CD8-positive, alpha-beta memory T cell (primary cell): ENCODE measurements around the gene CYTIP. TPM values are rescaled to one million over a fixed set of nuclear protein-coding genes. Genes with fewer than 3 reads are reported as not detected.
"Not testable (repeated sequence)": the region's sequence is repeated elsewhere in the genome, so short reads cannot be mapped to it uniquely, and the experiment has no call there.

ENCODE experiments used
- CTCF ChIA-PET: fragments of 350-600 bp; sonication (Branson Sonifier 250); formaldehyde crosslinking; loops from one replicate; lab custom pipeline; 2021; ENCODE audit warnings: antibody characterized with exemption; lab: Charles Lee
- POLR2A ChIA-PET: fragments of 350-600 bp; sonication (Branson Sonifier 250); formaldehyde crosslinking; loops from one replicate; lab custom pipeline; 2021; ENCODE audit warnings: antibody characterized with exemption; lab: Charles Lee
- DNase-seq, 5 donors: peaks; one replicate each; pipeline versions ENCODE4 v3.0.0 to v3.0.0-alpha.2; 2020 to 2022; ENCODE audit warnings: mixed read lengths in 1 of 5
- H3K27ac ChIP-seq: one replicate; pipeline ENCODE4 v1.7.0; 2013; ENCODE audit warnings: low read depth, mild to moderate bottlenecking, low read length, moderate library complexity
- H3K27me3 ChIP-seq: 2 replicates; pipeline ENCODE4 v1.7.0; 2013; ENCODE audit warnings: low read length, mild to moderate bottlenecking; ENCODE audit not compliant: insufficient read depth, poor library complexity, severe bottlenecking
- H3K36me3 ChIP-seq: 2 replicates; pipeline ENCODE4 v1.7.0; 2013; ENCODE audit warnings: mild to moderate bottlenecking, low read length, moderate library complexity; ENCODE audit not compliant: insufficient read depth
- H3K4me1 ChIP-seq: 2 replicates; pipeline ENCODE4 v1.7.0; 2013; ENCODE audit warnings: mild to moderate bottlenecking, low read length, moderate library complexity; ENCODE audit not compliant: insufficient read depth
- H3K4me3 ChIP-seq: 2 replicates; pipeline ENCODE4 v1.7.0; 2013; ENCODE audit warnings: mild to moderate bottlenecking, low read length
- H3K9me3 ChIP-seq: 2 replicates; pipeline ENCODE4 v1.7.0; 2013; ENCODE audit warnings: mild to moderate bottlenecking, low read length
- H3K27ac Mint-ChIP-seq, 8 donors: one replicate each; pipeline ENCODE4 v1.8.0; 2020 to 2021; ENCODE audit warnings: mixed read lengths in 8 of 8, mild to moderate bottlenecking in 6 of 8, inconsistent platforms in 3 of 8, moderate library complexity in 3 of 8
- H3K27me3 Mint-ChIP-seq, 2 donors: one replicate each; pipeline ENCODE4 v1.8.0; 2020 to 2021; ENCODE audit warnings: mixed read lengths in 2 of 2, mild to moderate bottlenecking in 1 of 2, moderate library complexity in 1 of 2
- H3K36me3 Mint-ChIP-seq, 3 donors: one replicate each; pipeline ENCODE4 v1.8.0; 2020 to 2021; ENCODE audit warnings: mixed read lengths in 3 of 3, inconsistent platforms in 1 of 3, mild to moderate bottlenecking in 1 of 3
- H3K4me1 Mint-ChIP-seq, 3 donors: one replicate each; pipeline ENCODE4 v1.8.0; 2020 to 2021; ENCODE audit warnings: mixed read lengths in 3 of 3, inconsistent platforms in 1 of 3, mild to moderate bottlenecking in 1 of 3
- H3K4me3 Mint-ChIP-seq, 7 donors: one replicate each; pipeline ENCODE4 v1.8.0; 2020 to 2021; ENCODE audit warnings: mixed read lengths in 7 of 7, mild to moderate bottlenecking in 6 of 7, moderate library complexity in 4 of 7, inconsistent platforms in 2 of 7
- H3K9me3 Mint-ChIP-seq, 5 donors: one replicate each; pipeline ENCODE4 v1.8.0; 2020 to 2022; ENCODE audit warnings: mixed read lengths in 5 of 5, mild to moderate bottlenecking in 3 of 5, moderate library complexity in 2 of 5, inconsistent platforms in 1 of 5
- polyA plus RNA-seq: library from polyadenylated mRNA; unstranded; fragments of 300-500 nt; fragmentation: Illumina TruSeq; gene quantifications from one replicate; pipeline ENCODE4 v1.2.3, GENCODE V29; 2021
- total RNA-seq, 2 experiments: library from RNA; stranded (reverse); gene quantifications; one replicate each; pipeline ENCODE4 v1.2.3, GENCODE V29; 2021

CYTIP gene
- total and polyA plus RNA-seq, 3 experiments from 2014 or later: 144 to 202 (median 195) TPM

DNA sequence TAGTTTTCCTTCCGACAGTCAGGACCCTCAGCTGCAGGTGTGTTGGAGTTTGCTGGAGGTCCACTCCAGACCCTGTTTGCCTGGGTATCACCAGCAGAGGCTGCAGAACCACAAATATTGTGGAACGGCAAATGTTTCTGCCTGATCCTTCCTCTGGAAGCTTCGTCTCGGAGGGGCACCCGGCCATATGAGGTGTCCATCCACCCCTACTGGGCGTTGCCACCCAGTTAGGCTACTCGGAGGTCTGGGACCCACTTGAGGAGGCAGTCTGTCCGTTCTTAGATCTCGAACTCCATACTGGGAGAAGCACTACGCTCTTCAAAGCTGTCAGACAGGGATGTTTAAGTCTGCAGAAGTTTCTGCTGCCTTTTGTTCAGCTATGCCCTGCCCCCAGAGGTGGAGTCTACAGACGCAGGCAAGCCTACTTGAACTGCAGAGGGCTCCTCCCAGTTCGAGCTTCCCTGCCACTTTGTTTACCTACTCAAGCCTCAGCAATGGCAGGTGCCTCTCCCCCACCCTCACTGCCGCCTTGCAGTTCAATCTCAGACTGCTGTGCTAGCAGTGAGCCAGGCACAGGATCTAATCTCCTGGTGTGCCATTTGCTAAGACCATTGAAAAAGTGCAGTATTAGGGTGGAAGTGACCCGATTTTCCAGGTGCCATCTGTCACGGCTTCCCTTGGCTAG lies 40.9 kb downstream of the CYTIP start:
- Mint-ChIP-seq H3K4me1 (peaks cover 57 to 69% (median 64%) of the 10 kb centered on the region in 3 donors), H3K36me3 (peaks cover 17 to 66% (median 61%) of the 10 kb centered on the region in 3 donors), H3K4me3 (peak overlapping the region in 4 of 7 donors; percentile 23 to 74 (median 26)), H3K27ac (peak overlapping the region; percentile 94 to 99 (median 98)), H3K9me3 (peaks cover 9 to 39% (median 27%) of the 10 kb centered on the region in 5 donors)
- POLR2A ChIA-PET: interaction anchor here (0.6 to 1.8 kb wide), 9 partner anchors 10 to 1069 kb away, joined by 3 to 18 read pairs (median 4); partner anchors contain the start of genes ACVR1 and CYTIP
- H3K27ac ChIP-seq, H3K9me3 ChIP-seq, H3K27me3 ChIP-seq, H3K36me3 ChIP-seq, H3K27me3 Mint-ChIP-seq, DNase-seq: not testable (repeated sequence)
- CTCF ChIA-PET: interaction anchor here (0.9 to 3.0 kb wide), 7 partner anchors 16 to 76 kb away, joined by 3 to 30 read pairs (median 8); no protein-coding TSS in a partner anchor
- Histone ChIP-seq H3K4me3 (peak overlapping the region; percentile 36), H3K4me1 (peaks cover 37% of the 10 kb centered on the region)

DNA sequence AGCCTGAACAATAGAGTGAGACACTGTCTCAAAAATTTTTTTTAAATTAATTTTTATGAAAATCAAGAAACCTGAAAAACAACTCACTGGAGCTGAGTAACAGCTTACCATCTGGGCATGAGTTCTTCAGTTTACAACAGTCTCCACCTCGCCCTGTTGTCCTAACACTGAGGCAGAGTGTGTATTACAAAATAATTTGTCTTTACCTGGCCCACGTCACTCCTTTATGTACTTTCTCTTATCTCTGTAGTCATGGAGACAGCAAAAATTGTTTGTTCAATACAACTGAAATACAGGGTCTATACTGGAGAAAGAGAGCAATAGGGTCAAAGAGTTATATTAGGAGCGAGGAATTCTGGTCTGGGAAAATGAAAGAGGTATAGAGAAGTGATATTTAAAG lies 48.1 kb downstream of the CYTIP start:
- Histone ChIP-seq H3K27me3 (no peaks in the 10 kb centered on the region), H3K27ac (no peak overlapping the region), H3K4me3 (no peak overlapping the region), H3K9me3 (no peaks in the 10 kb centered on the region), H3K36me3 (no peaks in the 10 kb centered on the region), H3K4me1 (no peaks in the 10 kb centered on the region)
- ChIA-PET POLR2A (no interaction called here), CTCF (no interaction called here)
- H3K36me3 Mint-ChIP-seq: peaks cover 14 to 47% (median 34%) of the 10 kb centered on the region in 3 donors
- H3K27me3 Mint-ChIP-seq: no peaks in the 10 kb centered on the region
- no peak for DNase-seq
- H3K4me1 Mint-ChIP-seq: peaks cover 11 to 27% (median 21%) of the 10 kb centered on the region in 3 donors
- no peak overlapping the region for H3K27ac Mint-ChIP-seq
- peaks cover 12 to 41% (median 22%) of the 10 kb centered on the region in 5 donors for H3K9me3 Mint-ChIP-seq
- no peak overlapping the region for H3K4me3 Mint-ChIP-seq

DNA sequence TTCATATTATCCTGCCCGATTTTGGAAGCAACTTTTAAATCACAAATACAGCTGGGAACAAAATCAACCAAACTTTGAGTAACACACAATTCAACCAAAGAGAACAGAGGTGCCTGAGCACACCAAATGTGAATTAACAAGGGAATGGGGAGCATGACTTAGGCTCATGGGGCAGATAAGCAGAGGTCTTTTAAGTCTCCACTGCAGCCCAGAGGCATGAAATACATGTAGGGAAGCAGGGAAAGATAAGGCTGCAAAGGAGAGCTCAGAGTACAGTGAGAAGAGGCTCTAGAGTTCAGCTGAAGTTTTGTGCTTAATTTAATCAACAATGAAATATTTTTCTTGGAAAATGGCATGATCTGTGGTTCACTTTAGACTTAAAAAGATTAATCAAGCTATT lies 49.0 kb downstream of the CYTIP start:
- H3K27me3 Mint-ChIP-seq: no peaks in the 10 kb centered on the region
- H3K27ac Mint-ChIP-seq: no peak overlapping the region
- H3K4me3 ChIP-seq: no peak overlapping the region
- H3K27me3 ChIP-seq: no peaks in the 10 kb centered on the region
- H3K4me1 ChIP-seq: no peaks in the 10 kb centered on the region
- CTCF ChIA-PET: interaction anchor here (0.9 kb wide), 1 partner anchor 10 kb away, joined by 5 read pairs; no protein-coding TSS in a partner anchor
- no peaks in the 10 kb centered on the region for H3K36me3 ChIP-seq
- no peak overlapping the region for H3K4me3 Mint-ChIP-seq
- peaks cover 14 to 40% (median 24%) of the 10 kb centered on the region in 5 donors for H3K9me3 Mint-ChIP-seq
- POLR2A ChIA-PET: no interaction called here
- peaks cover 8 to 47% (median 34%) of the 10 kb centered on the region in 3 donors for H3K36me3 Mint-ChIP-seq
- H3K27ac ChIP-seq: no peak overlapping the region
- peaks cover 3 to 25% (median 12%) of the 10 kb centered on the region in 3 donors for H3K4me1 Mint-ChIP-seq
- no peak for DNase-seq
- no peaks in the 10 kb centered on the region for H3K9me3 ChIP-seq

DNA sequence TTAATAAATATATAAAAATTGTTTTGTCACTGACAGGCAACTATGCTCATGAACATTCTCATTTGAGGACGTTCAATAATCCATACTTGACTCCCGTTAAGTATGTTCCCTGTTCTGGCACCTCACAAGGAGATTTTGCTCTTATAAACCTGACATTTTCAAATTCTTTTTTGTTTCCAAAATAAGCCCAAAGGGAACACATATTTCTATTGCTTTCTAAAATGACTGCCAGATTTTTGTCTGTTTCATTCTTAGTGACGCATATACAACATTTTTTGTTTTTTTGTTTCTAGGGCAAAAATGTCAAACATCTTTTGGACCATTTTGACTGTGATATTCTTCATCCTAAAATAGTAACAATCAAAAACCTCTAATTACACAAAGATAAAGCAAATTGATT lies 50.5 kb downstream of the CYTIP start:
- Histone ChIP-seq H3K27ac (no peak overlapping the region), H3K36me3 (no peaks in the 10 kb centered on the region), H3K4me1 (no peaks in the 10 kb centered on the region), H3K27me3 (no peaks in the 10 kb centered on the region), H3K9me3 (no peaks in the 10 kb centered on the region), H3K4me3 (no peak overlapping the region)
- DNase-seq: no peak
- peaks cover 12 to 40% (median 30%) of the 10 kb centered on the region in 5 donors for H3K9me3 Mint-ChIP-seq
- CTCF ChIA-PET: no interaction called here
- POLR2A ChIA-PET: no interaction called here
- H3K4me3 Mint-ChIP-seq: no peak overlapping the region
- H3K27me3 Mint-ChIP-seq: no peaks in the 10 kb centered on the region
- H3K4me1 Mint-ChIP-seq: peaks cover 14 to 35% (median 23%) of the 10 kb centered on the region in 3 donors
- no peak overlapping the region for H3K27ac Mint-ChIP-seq
- peaks cover 11 to 45% (median 32%) of the 10 kb centered on the region in 3 donors for H3K36me3 Mint-ChIP-seq

GRCh38 chr2:157388827-157389226 lies 55.1 kb downstream of the CYTIP start:
- Histone ChIP-seq H3K27me3 (no peaks in the 10 kb centered on the region), H3K27ac (no peak overlapping the region), H3K36me3 (no peaks in the 10 kb centered on the region), H3K4me1 (peaks cover 16% of the 10 kb centered on the region), H3K4me3 (no peak overlapping the region), H3K9me3 (no peaks in the 10 kb centered on the region)
- H3K4me1 Mint-ChIP-seq: peaks cover 38 to 75% (median 53%) of the 10 kb centered on the region in 3 donors
- CTCF ChIA-PET: interaction anchor here (1.0 kb wide), 1 partner anchor 61 kb away, joined by 3 read pairs; no protein-coding TSS in a partner anchor
- H3K9me3 Mint-ChIP-seq: peaks cover 14 to 47% (median 38%) of the 10 kb centered on the region in 5 donors
- H3K27ac Mint-ChIP-seq: peak overlapping the region in 5 of 8 donors; percentile 2 to 55 (median 23)
- POLR2A ChIA-PET: no interaction called here
- peaks cover 17 to 54% (median 35%) of the 10 kb centered on the region in 3 donors for H3K36me3 Mint-ChIP-seq
- H3K27me3 Mint-ChIP-seq: no peaks in the 10 kb centered on the region
- DNase-seq: no peak
- peak overlapping the region in 1 of 7 donors; percentile 4 for H3K4me3 Mint-ChIP-seq

DNA sequence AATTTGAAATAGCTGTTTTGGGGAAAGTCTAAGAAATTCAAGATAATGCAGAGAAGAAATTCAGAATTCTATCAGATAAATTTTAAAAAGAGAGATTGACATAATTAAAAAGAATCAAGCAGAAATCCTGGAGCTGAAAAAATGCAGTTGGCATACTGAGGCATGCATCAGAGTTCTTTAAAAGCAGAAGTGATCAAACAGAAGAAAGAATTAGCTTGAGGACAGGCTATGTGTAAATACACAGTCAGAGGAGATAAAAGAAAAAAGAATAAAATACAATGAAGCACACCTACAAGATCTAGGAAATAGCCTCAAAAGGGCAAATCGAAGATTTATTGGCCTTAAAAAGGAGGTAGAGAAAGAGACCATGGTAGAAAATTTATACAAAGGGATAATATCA lies 57.1 kb downstream of the CYTIP start:
- ChIA-PET POLR2A (no interaction called here), CTCF (no interaction called here)
- H3K4me1 Mint-ChIP-seq: peaks cover 38 to 74% (median 52%) of the 10 kb centered on the region in 3 donors
- no peak overlapping the region for H3K4me3 ChIP-seq
- H3K27ac ChIP-seq: no peak overlapping the region
- H3K4me1 ChIP-seq: peaks cover 16% of the 10 kb centered on the region
- H3K36me3 ChIP-seq: no peaks in the 10 kb centered on the region
- H3K27ac Mint-ChIP-seq: peak overlapping the region; percentile 3 to 83 (median 25)
- H3K4me3 Mint-ChIP-seq: no peak overlapping the region
- H3K27me3 Mint-ChIP-seq: no peaks in the 10 kb centered on the region
- peaks cover 15 to 55% (median 27%) of the 10 kb centered on the region in 3 donors for H3K36me3 Mint-ChIP-seq
- H3K9me3 Mint-ChIP-seq: peaks cover 14 to 42% (median 34%) of the 10 kb centered on the region in 5 donors
- no peaks in the 10 kb centered on the region for H3K9me3 ChIP-seq
- no peak for DNase-seq
- no peaks in the 10 kb centered on the region for H3K27me3 ChIP-seq

- DNase-seq: no peak
- peaks cover 20% of the 10 kb centered on the region for H3K4me1 ChIP-seq
- Mint-ChIP-seq H3K36me3 (peaks cover 12 to 55% (median 23%) of the 10 kb centered on the region in 3 donors), H3K27ac (peak overlapping the region in 6 of 8 donors; percentile 14 to 69 (median 25)), H3K4me3 (no peak overlapping the region), H3K9me3 (peaks cover 14 to 38% (median 29%) of the 10 kb centered on the region in 5 donors), H3K4me1 (peaks cover 43 to 74% (median 52%) of the 10 kb centered on the region in 3 donors), H3K27me3 (no peaks in the 10 kb centered on the region)
- no peak overlapping the region for H3K27ac ChIP-seq
- POLR2A ChIA-PET: no interaction called here
- CTCF ChIA-PET: no interaction called here
- no peaks in the 10 kb centered on the region for H3K9me3 ChIP-seq
- no peak overlapping the region for H3K4me3 ChIP-seq
- no peaks in the 10 kb centered on the region for H3K27me3 ChIP-seq
- H3K36me3 ChIP-seq: no peaks in the 10 kb centered on the region
Observed at GRCh38 chr2:157386247-157386646, 57.6 kb downstream of the CYTIP start.

DNA sequence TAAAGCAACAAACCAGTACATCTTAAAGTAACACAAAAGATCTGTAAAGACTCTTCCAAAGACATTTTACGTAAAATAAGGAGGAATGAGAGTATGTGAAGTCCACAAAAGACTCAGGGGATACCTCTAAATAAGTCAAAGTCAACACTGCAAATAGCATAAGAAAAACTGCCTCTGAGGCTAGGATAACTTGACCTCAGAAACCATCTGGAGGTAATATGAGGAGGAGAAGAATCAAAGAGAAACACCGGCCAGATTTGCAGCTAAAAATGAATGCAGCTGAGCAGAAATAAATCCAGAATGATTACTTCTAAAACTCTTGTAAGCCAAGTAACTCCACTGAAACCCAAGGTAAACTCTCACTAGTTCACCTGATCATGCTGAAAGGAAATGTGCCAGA lies 66.0 kb downstream of the CYTIP start:
- peaks cover 13% of the 10 kb centered on the region for H3K4me1 ChIP-seq
- peaks cover 15 to 23% (median 22%) of the 10 kb centered on the region in 5 donors for H3K9me3 Mint-ChIP-seq
- no peaks in the 10 kb centered on the region for H3K36me3 ChIP-seq
- peaks cover 13% of the 10 kb centered on the region for H3K9me3 ChIP-seq
- no peaks in the 10 kb centered on the region for H3K27me3 Mint-ChIP-seq
- no peaks in the 10 kb centered on the region for H3K27me3 ChIP-seq
- no peak overlapping the region for H3K27ac Mint-ChIP-seq
- no peak overlapping the region for H3K4me3 Mint-ChIP-seq
- CTCF ChIA-PET: interaction anchor here (1.4 kb wide), 1 partner anchor 50 kb away, joined by 5 read pairs; no protein-coding TSS in a partner anchor
- no peak for DNase-seq
- no peak overlapping the region for H3K27ac ChIP-seq
- H3K36me3 Mint-ChIP-seq: peaks cover 10 to 43% (median 17%) of the 10 kb centered on the region in 3 donors
- no peak overlapping the region for H3K4me3 ChIP-seq
- peaks cover 22 to 28% (median 26%) of the 10 kb centered on the region in 3 donors for H3K4me1 Mint-ChIP-seq
- POLR2A ChIA-PET: no interaction called here
